NOMO-1 treated with dmso at 0.1 percent for 144 hours (cell line): ENCODE data around the gene PSMF1.

ENCODE experiments used
- DNase-seq: peaks from one replicate; lab custom pipeline; 2025; ENCODE audit not compliant: unreplicated experiment; lab: John Stamatoyannopoulos, UW

PSMF1 gene

DNA sequence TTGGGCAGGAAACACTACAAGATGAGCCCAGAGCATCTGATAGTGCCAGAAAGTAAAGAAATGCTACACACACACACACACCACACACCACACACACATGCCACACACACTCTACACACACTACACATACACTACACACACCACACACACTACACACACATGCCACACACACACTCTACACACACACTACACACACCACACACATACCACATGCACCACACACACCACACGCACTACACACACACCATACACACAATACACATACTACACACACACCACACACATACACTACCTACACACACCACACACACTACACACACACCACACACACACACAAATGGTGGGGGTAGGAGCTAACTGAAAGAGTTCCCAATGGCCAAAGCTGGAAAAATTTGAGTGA is 69.9 kb downstream of the PSMF1 start:
- DNase-seq: no peak

DNA sequence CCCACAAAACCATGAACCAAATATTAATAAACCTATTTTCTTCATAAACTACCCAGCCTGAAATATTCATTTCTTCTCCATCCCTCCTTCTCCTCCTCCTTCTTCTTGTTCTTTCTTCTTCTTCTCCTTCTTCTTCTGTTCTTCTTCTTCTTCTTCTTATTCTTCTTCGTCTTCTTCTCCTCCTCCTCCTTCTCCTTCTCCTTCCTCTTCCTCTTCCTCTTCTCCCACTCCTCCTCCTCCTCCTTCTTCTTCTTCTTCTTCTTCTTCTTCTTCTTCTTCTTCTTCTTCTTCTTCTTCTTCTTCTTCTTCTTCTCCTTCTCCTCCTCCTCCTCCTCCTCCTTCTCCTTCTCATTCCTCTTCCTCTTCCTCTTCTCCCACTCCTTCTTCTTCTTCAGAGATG is 71.4 kb downstream of the PSMF1 start:
- DNase-seq: no peak

GRCh38 chr20:1190847-1191246 is 72.4 kb downstream of the PSMF1 start:
- DNase-seq: no peak

- DNase-seq: no peak
Measured at GRCh38 chr20:1191299-1191698, 72.9 kb downstream of the PSMF1 start.

DNA sequence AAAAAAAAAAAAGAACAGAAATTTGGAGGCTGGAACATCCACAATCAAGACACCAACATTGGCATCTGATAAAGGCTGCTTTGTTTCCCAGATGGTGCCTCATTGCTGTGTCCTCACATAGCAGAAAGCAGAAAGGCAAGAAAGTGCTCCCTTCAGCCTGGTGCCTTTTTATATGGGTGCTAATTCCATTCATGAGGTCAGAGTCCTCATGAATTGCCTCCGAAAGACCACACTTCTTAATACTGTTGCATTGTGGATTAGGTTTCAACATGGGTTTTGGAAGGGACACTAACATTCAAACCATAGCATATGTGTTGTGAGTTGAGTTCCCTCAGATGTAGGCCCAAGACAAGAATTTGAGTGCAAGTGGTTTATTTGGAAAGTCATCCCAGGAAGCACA is 76.8 kb downstream of the PSMF1 start:
- DNase-seq: no peak

DNA sequence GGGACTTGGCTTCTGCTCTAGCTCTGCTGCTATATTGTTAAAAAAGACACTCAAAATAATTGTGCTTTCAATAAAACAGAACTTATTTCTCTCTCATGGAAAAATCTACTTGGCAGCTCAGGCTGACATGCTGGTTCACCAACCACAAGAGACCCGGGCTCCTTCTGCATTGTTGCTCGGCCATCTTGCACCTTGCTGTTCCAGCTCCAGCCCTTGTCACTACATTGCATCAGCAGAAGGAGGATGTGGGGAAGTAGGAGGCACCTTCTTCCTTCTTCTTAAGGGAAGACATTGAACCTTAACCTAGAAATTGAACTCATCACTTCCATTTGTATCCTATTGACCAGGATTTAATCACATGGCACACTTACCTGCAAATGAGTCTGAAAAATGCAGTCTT is 78.2 kb downstream of the PSMF1 start:
- DNase-seq: no peak

DNA sequence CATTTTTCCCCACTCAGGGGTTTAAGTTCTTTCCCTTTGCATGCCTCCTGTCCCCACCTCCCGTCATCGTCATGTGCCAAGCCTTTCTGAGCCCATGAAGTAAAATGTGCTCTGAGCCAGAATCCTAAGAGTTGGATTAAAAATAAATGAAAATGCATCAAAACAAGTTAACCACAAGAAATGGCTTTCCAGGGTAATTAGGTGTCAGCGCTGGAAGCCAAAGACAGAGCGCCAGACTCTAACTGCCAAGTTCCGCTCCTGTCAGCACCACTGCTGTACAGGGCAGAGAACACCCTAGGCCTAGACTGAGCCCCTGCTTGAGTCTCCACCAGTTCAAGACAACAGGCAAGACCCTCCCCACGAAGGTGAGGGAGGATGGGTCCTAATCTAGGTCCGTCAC is 79.4 kb downstream of the PSMF1 start:
- DNase-seq: no peak

DNA sequence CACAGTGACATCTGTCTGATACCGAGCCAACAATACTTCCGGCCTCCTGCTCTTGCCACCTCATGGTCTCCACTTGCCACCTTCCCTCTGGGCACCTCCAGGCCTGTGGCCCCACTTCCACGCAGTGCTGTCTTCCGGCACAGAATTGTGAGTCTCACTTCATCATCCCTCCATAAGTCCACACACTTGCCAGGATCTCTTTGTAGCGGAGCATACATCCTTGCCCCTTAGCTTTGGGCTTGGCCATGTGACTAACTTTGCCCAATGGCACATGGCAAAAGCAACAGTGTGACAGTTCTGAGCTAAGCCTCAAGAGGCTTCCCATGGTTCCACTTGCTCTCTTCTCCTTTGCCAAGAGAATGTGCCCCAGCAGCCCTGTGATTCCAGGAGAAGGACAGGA is 80.3 kb downstream of the PSMF1 start:
- DNase-seq: no peak

GRCh38 chr20:1199212-1199873 is 80.9 kb downstream of the PSMF1 start:
- no peak for DNase-seq

GRCh38 chr20:1199964-1200363 is 81.6 kb downstream of the PSMF1 start:
- DNase-seq: no peak

DNA sequence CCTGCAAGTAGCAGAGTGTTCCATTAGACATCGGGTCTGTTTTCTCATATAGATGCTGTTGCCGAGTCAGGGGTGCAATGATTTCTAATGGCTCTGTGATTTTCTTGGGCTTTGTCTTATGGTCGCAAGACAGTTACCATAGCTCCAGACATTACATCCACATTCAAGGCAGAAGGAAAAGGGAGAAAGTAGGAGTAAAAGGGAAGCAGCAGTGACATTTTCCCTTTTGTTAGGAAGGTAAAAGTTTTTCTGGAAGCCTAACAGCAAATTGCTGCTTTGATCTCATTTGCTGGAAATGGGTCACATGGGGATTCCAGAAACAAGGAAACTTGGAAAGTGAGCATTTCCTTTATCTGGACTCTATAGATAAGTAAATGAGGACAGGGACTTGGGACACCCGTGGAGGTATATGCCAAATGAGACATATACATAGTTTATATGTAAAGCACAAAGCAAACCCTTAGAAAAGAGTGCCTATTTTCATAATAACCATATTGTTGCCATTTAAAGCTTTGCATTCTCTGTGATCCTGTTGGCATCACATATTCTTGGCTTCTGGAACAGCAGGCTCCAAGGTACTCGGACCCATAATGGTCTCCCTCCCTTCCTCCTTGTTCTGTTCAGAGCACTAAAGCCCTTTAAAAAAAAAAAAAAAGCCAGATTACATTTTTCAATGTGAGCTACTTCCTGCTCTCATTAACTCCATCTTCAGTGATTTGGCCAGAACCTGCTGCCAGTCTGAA is 84.5 kb downstream of the PSMF1 start, which contains the start of gene C20orf202:
Gene C20orf202, plus strand, starts transcription at position 693 of the 743 bp plus-strand sequence. CDS start 132 bp downstream, outside the sequence.
- DNase-seq: no peak

DNA sequence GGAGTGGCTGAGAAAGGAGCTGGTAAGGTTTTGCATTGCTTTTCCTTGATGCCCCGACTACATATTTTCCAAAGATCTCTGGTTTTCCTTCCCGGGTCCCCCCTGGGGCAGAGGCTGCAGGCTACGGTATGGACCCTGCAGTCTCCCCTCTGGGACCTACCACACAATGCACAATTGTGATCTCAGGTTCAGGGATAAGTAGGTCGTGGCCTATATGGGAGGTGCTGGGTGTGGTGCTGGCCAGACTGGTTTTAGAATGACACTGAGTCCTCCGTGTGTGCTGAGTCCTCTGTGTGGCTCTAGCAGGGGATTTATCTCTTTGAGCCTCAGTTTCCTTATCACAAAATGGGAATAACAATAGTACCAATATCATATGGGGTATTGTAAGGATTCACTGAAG is 85.2 kb downstream of the PSMF1 start:
- DNase-seq: no peak

DNA sequence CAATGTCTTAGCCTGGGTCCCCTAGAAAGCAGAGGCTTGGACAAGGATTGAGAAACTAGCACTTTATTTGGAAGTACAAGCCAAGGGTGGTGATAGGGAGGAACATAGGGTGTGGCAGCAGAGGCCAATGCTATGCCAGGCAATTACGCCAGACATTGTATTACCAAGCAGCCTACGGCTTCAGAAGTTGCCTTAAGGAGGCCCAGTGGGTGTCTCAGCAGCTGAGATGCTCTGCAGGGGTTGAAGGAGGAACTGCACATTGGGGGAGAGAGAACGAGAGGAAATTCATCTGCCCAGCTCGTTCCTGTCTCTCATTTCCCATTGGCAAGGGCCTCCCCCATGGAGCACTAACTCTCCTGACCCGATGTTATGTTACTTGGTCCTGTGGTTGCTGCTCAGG is 85.7 kb downstream of the PSMF1 start:
- DNase-seq: no peak

GRCh38 chr20:1204576-1204975 is 86.2 kb downstream of the PSMF1 start:
- no peak for DNase-seq

GRCh38 chr20:1205802-1206201 is 87.4 kb downstream of the PSMF1 start:
- no peak for DNase-seq

GRCh38 chr20:1206366-1207148 is 88.2 kb downstream of the PSMF1 start:
- DNase-seq: no peak

DNA sequence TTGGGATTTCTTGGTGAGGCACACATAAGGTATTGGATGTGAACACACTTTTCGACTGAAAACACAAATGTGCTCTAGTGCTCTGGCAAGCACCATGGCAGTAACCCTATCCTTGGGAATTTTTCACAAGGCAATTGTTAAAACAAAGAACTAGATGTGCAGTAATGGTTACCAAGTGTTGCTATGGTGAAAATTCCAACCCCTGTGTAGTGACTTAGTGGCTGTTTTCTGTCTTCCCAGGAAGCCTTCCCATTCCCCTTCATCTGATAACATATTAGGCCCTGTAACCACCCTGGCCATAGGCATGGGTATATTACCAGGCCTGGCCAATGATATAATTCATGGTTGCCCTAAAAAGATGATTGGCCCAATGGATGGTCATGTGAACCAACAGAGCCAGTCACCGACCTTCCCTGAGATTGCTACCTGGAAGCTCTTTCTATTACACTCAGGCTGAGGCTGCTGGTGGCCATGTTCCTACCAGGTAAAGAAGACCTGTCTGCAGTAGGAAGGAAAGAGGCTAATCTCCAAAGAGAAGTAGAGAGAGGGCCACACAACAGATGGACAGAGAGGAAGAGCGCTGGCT is 89.0 kb downstream of the PSMF1 start:
- no peak for DNase-seq

- DNase-seq: no peak
Measured at GRCh38 chr20:1209447-1210387, 91.3 kb downstream of the PSMF1 start.

- DNase-seq: no peak
Measured at GRCh38 chr20:1210501-1210900, 92.1 kb downstream of the PSMF1 start.

DNA sequence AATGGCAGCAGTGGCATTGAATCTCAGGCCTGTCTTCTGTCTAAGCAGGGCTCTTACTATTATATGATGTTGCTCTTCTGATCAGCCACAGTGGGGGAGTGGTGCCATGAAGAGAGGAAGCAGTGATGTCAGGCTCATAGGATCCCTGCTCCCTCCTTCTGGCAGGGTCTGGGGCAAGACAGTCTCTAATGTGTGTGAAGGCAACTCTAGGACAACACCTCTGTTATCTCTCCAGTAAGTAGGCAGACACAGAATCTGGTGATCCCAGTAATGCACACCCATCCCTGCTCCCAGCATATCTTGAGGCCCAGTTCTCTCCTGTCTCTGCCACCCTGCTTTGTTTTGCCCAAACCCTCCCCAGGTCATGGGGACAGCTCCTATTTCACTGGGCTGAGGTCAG is 93.6 kb downstream of the PSMF1 start:
- no peak for DNase-seq
